ENCODE results near the gene CATSPERE.
A peak's percentile ranks its signal among the peaks of the same experiment; 100 is the strongest.
"Not testable (repeated sequence)": the region's sequence is repeated elsewhere in the genome, so short reads cannot be mapped to it uniquely, and the experiment has no call there.

The CATSPERE gene

DNA sequence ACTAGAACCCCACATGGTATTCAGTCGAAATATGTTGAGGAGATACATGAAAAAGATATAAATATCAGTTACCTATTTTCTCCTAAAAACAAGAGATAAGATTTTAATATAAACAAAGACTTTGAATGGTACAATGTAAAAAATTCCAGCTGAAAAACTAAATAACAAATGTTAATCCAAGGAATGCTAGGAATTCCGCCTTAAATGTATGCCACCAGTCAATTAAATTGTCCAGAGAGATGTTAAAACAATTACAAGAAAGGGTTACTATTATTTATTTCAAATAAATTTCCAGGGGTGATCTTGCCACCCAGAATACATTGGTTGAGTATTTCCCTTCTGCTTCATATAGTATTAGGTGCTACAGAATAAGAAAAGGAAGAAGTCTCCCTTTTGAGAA is 13.5 kb upstream of the CATSPERE start:
- no peak for DNase-seq (ENCODE audit: extremely low read depth in 1 of 2, low read depth in 1 of 2)

GRCh38 chr1:244448279-244449036 is 12.6 kb upstream of the CATSPERE start:
- DNase-seq (ENCODE audit: extremely low read depth in 1 of 2, low read depth in 1 of 2) = no peak

DNA sequence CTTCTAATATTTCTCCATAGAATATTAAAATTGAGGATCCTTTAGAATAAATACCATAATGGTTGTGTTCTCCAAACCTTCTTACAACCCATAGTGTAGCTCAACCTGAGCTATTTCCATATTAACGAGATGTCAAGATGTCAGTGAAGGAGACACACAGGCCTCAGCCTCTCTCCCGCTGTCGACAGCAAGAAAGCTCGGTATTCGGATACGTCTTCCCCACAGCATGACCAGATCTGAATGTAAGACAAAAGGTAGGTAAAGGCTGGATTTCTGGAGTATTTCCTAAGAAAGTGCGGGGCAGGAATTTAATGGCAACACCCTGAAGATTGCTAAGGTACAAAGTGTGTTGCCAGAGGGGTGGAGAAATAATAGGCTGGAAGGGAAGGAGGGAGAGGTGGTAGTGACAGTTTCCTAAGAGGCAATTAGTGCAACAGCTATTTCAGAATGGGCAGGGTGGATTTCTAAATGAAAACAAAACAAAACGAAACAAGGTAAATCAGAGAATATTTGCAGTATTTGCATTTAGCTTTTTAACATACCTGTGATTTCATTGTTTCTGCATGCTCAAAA is 11.1 kb upstream of the CATSPERE start:
- DNase-seq (ENCODE audit: extremely low read depth in 1 of 2, low read depth in 1 of 2) = no peak

GRCh38 chr1:244450597-244451538 is 10.2 kb upstream of the CATSPERE start:
- DNase-seq (ENCODE audit: extremely low read depth in 1 of 2, low read depth in 1 of 2) = no peak

GRCh38 chr1:244451539-244451950 is 9.5 kb upstream of the CATSPERE start, which contains the start of gene ADSS2:
Gene ADSS2, minus strand, starts transcription at chr1:244451909. Its CDS starts 92 bp downstream, at chr1:244451817.
- DNase-seq (ENCODE audit: extremely low read depth in 1 of 2, low read depth in 1 of 2) = no peak

DNA sequence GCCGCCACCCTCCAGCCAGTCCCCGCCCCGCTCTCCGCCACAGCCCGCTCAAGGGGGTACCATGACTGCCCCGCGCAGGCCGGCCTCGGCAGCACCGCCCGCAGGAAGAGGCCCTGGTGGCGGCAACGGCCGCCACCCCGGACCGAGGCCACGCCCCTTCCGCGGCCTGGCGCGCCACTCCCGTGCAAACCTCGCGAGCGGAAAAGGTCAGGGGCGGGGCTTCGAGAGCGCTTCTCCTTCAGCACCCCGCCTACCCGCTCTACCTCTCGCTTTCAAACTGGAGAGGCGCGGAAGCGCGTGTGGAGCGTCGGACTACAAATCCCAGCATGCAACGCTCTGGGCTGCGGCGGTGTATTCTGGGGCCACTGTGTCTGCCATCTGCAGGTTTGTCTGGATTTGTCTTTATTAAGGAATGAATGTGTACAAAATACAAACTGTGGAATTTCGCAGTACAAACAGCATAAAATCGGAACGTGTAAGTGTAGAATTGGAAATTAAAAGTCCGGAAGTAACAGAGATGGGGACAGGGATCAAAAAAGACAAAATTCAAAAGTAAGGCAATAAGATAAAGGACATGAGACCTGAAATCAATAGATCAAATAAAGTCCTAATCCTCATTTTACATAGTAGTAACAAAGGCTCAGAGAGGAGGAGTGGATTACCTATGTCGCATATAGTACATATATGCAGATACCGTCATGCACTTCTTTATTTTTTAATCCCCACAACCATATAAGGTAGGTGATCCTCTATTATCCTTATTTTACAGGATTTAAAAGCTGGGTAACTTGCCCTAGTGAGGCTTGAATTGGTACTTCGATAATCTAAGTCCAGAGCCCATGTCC is 8.9 kb upstream of the CATSPERE start:
- DNase-seq (ENCODE audit: extremely low read depth in 1 of 2, low read depth in 1 of 2) = peak; percentile 96 to 97

GRCh38 chr1:244454412-244454811 is 6.7 kb upstream of the CATSPERE start:
- no peak for DNase-seq (ENCODE audit: extremely low read depth in 1 of 2, low read depth in 1 of 2)

DNA sequence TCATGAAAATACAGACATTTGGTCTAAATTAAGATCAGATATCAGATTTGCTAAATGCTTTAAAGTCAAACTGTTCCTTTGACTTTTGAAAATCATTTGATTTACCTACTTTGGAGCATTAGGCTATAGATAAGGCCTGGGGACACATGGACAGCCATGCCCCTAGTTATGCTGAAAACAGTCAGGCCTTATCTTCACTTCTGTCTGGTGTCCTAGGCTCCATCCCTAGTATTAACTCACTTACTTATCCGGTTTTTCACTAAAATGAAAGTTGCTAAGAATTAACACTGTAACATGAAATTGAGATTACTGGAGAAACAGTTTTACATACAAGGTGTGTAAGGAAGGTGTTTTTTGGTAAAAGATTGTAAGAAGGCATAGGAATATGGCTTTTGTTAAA is 4.5 kb upstream of the CATSPERE start:
- no peak for DNase-seq (ENCODE audit: extremely low read depth in 1 of 2, low read depth in 1 of 2)

DNA sequence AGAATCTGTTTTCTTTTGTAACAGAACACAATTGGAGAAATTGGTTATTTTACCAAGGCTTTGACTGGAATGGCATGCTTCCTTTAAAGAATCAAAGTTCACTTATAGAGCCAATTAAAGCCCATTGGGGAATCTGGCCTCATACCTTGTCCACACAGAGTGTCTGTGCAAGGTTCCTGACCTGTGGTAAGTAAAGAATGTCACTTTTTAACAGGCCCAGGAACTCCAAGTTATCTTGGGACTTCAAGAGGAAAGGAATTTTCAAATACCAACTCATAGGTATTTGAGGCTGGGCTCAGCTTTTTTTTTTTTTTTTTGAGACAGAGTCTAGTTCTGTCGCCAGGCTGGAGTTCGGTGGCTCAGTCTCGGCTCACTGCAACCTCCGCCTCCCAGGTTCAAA is 2.3 kb upstream of the CATSPERE start:
- DNase-seq (ENCODE audit: extremely low read depth in 1 of 2, low read depth in 1 of 2) = no peak

DNA sequence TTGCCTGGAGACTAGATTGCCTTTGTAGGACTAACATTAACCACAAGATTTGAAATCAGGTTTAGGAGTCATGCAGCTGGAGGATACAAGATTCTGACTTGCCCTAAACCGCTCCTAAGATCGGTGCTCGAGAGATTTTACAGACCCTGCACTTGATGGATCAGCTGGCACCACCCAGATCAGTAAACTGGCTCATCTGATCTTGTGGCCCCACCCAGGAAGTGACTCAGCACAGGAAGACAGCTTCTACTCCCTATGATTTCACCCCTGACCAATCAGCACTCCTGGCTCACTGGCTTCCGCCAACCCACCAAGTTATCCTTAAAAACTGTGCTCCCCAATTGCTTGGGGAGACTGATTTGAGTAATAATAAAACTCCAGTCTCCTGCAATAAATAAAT is 876 bp upstream of the CATSPERE start:
- DNase-seq (ENCODE audit: extremely low read depth in 1 of 2, low read depth in 1 of 2) = no peak

GRCh38 chr1:244466724-244467123 is 5.7 kb downstream of the CATSPERE start:
- no peak for DNase-seq (ENCODE audit: extremely low read depth in 1 of 2, low read depth in 1 of 2)

- no peak for DNase-seq (ENCODE audit: extremely low read depth in 1 of 2, low read depth in 1 of 2)
These were observed 12.1 kb downstream of the CATSPERE start for GRCh38 chr1:244473059-244473605.

- not testable (repeated sequence) for DNase-seq (ENCODE audit: extremely low read depth in 1 of 2, low read depth in 1 of 2)
These were observed 23.9 kb downstream of the CATSPERE start for GRCh38 chr1:244484971-244485370.

DNA sequence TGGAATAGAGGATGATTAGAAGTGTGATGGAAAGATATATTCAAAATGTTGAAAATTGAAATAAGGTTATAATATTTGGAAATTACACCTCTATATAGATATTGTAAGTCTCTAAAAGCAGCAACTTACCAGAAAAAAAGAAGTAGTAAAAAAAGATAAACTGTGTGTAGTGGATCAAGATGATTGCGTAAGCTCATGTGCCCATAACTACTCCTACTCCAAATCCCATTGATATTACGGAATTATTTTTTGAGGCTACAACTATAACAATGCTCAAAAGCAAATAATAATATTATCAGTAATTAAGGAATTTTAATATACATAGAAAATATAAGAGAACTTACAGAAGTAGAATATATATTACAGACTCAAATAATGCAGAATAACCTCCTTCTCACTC is 33.6 kb downstream of the CATSPERE start:
- DNase-seq (ENCODE audit: extremely low read depth in 1 of 2, low read depth in 1 of 2) = no peak

- no peak for DNase-seq (ENCODE audit: extremely low read depth in 1 of 2, low read depth in 1 of 2)
These were observed 35.1 kb downstream of the CATSPERE start for GRCh38 chr1:244496186-244496585.

DNA sequence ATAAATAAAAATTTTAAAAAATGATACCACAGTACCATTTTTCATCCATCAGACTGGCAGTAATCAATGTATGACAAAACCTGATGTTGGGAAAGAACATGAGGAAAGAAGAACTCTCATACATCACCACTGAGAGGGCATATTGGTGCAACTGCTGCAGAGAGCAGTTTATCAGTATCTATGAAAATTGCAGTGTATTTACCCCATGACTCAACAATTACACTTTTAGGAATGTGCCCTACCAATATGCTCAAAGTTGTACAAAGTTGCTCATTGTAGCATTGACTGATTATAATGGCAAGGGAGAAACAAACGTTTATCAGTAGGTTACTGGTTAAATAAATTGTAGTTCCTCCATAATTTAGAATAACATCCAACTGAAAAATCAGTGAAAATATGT is 36.7 kb downstream of the CATSPERE start:
- no peak for DNase-seq (ENCODE audit: extremely low read depth in 1 of 2, low read depth in 1 of 2)

DNA sequence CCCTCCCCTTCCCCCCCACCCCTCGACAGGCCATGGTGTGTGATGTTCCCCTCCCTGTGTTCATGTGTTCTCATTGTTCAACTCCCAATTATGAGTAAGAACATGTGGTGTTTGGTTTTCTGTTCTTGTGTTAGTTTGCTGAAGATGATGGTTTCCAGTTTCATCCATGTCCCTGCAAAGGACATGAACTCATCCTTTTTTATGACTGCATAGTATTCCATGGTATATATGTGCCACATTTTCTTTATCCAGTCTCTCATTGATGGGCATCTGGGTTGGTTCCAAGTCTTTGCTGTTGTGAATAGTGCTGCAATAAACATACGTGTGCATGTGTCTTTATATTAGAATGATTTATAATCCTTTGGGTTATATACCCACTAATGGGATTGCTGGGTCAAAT is 38.4 kb downstream of the CATSPERE start:
- not testable (repeated sequence) for DNase-seq (ENCODE audit: extremely low read depth in 1 of 2, low read depth in 1 of 2)

GRCh38 chr1:244500515-244500914 is 39.4 kb downstream of the CATSPERE start:
- not testable (repeated sequence) for DNase-seq (ENCODE audit: extremely low read depth in 1 of 2, low read depth in 1 of 2)

GRCh38 chr1:244502630-244503029 is 41.6 kb downstream of the CATSPERE start:
- DNase-seq (ENCODE audit: extremely low read depth in 1 of 2, low read depth in 1 of 2) = no peak

GRCh38 chr1:244513493-244513892 is 52.4 kb downstream of the CATSPERE start:
- DNase-seq (ENCODE audit: extremely low read depth in 1 of 2, low read depth in 1 of 2) = no peak
